SK-N-SH (cell line): ENCODE results near the gene RAB11FIP5. TPM values are rescaled to one million over a fixed set of nuclear protein-coding genes. Genes with fewer than 3 reads are reported as not detected.
A peak's percentile ranks its signal among the peaks of the same experiment; 100 is the strongest.

ENCODE experiments used
- CTCF ChIA-PET: fragments of 300-600, 350-600 bp; formaldehyde crosslinking; extraction: SDS; loops from one replicate; lab custom pipeline; 2021; lab: Yijun Ruan, JAX
- POLR2A ChIA-PET: fragments of 350-600 bp; sonication (Branson Sonifier 250); formaldehyde crosslinking; extraction: SDS; loops from one replicate; lab custom pipeline; 2020; ENCODE audit warnings: antibody characterized with exemption, inconsistent platforms; lab: Yijun Ruan, JAX
- DNase-seq: peaks from one replicate; pipeline ENCODE4 v3.0.0; 2012
- H2AFZ ChIP-seq: fragments of 200-600 bp; sonication (generic); 2 replicates; pipeline ENCODE4 v1.8.1; 2016; ENCODE audit warnings: antibody characterized with exemption, mild to moderate bottlenecking, low read depth
- H3F3A ChIP-seq: fragments of 200-600 bp; sonication (generic); replicated peaks from 2 replicates; pipeline ENCODE3; 2016; ENCODE audit warnings: antibody characterized with exemption, mild to moderate bottlenecking; ENCODE audit not compliant: insufficient read depth
- H3K27ac ChIP-seq, 2 experiments: fragments of 200-500 bp in 1 of 2; fragments of 200-600 bp in 1 of 2; sonication (Bioruptor generic) in 1 of 2; sonication (generic), shearing (Covaris generic) in 1 of 2; 2 replicates each; pipeline versions ENCODE4 v1.5.1 to v1.6.1; 2014 to 2016; ENCODE audit warnings: low read depth in 2 of 2, inconsistent platforms in 1 of 2, low read length in 1 of 2, mild to moderate bottlenecking in 1 of 2, mixed read lengths in 1 of 2
- H3K27me3 ChIP-seq: fragments of 200-600 bp; sonication (generic), shearing (Covaris generic); 2 replicates; pipeline ENCODE4 v1.6.1; 2016; ENCODE audit warnings: mixed run types; ENCODE audit not compliant: insufficient read depth
- H3K36me3 ChIP-seq, 2 experiments: fragments of 200-500 bp in 1 of 2; fragments of 200-600 bp in 1 of 2; sonication (Bioruptor generic) in 1 of 2; sonication (generic) in 1 of 2; replicated peaks in 1 of 2; 2 replicates each; pipeline versions ENCODE3 to v1.5.1; 2014 to 2016; ENCODE audit warnings: low read length in 1 of 2, mild to moderate bottlenecking in 1 of 2; ENCODE audit not compliant: insufficient read depth in 2 of 2, control insufficient read depth in 1 of 2
- H3K4me1 ChIP-seq, 2 experiments: fragments of 200-500 bp in 1 of 2; fragments of 200-600 bp in 1 of 2; sonication (Bioruptor generic) in 1 of 2; sonication (generic), shearing (Covaris generic) in 1 of 2; 2 replicates each; pipeline versions ENCODE4 v1.5.1 to v1.6.1; 2014 to 2016; ENCODE audit warnings: low read depth in 1 of 2, low read length in 1 of 2, mixed run types in 1 of 2; ENCODE audit not compliant: insufficient read depth in 2 of 2, control insufficient read depth in 1 of 2
- H3K4me2 ChIP-seq: fragments of 200-600 bp; sonication (generic), shearing (Covaris generic); 2 replicates; pipeline ENCODE4 v1.6.1; 2017; ENCODE audit warnings: mixed run types
- H3K4me3 ChIP-seq, 2 experiments: fragments of 200-500 bp in 1 of 2; fragments of 200-600 bp in 1 of 2; sonication (Bioruptor generic) in 1 of 2; sonication (generic), shearing (Covaris generic) in 1 of 2; 2 replicates each; pipeline versions ENCODE4 v1.5.1 to v1.8.1; 2014 to 2016; ENCODE audit warnings: low read depth in 2 of 2, inconsistent platforms in 1 of 2, low read length in 1 of 2, mild to moderate bottlenecking in 1 of 2, mixed read lengths in 1 of 2, moderate library complexity in 1 of 2
- H3K79me2 ChIP-seq: fragments of 200-600 bp; sonication (generic); 2 replicates; pipeline ENCODE4 v1.8.1; 2017; ENCODE audit warnings: mild to moderate bottlenecking; ENCODE audit not compliant: insufficient read depth
- H3K9ac ChIP-seq: fragments of 200-600 bp; sonication (generic); 2 replicates; pipeline ENCODE4 v1.6.1; 2017; ENCODE audit warnings: mixed run types
- H3K9me2 ChIP-seq: fragments of 200-600 bp; sonication (generic); 2 replicates; pipeline ENCODE4 v1.6.1; 2017; ENCODE audit warnings: mixed run types
- H3K9me3 ChIP-seq: fragments of 200-600 bp; sonication (generic); 2 replicates; pipeline ENCODE4 v1.6.1; 2017; ENCODE audit warnings: mixed run types, mild to moderate bottlenecking, moderate library complexity
- H4K20me1 ChIP-seq: fragments of 200-600 bp; sonication (generic); 2 replicates; pipeline ENCODE4 v1.6.1; 2017; ENCODE audit warnings: mild to moderate bottlenecking, mixed run types; ENCODE audit not compliant: insufficient read depth
- FOSL2 ChIP-seq: IDR thresholded peaks from 2 replicates; pipeline ENCODE4 v1.4.0; 2012; ENCODE audit warnings: low read depth, mild to moderate bottlenecking, moderate library complexity, borderline replicate concordance
- FOXJ3 ChIP-seq: sonication (generic); formaldehyde crosslinking; IDR thresholded peaks from 2 replicates; pipeline ENCODE4 v1.5.1; 2020; ENCODE audit warnings: mild to moderate bottlenecking, missing genetic modification reagents
- GATA2 ChIP-seq: sonication (generic); formaldehyde crosslinking; IDR thresholded peaks from 2 replicates; pipeline ENCODE4 v1.5.0; 2020; ENCODE audit warnings: mild to moderate bottlenecking, missing genetic modification reagents
- JUND ChIP-seq: IDR thresholded peaks from 2 replicates; pipeline ENCODE4 v1.4.0; 2012
- MXI1 ChIP-seq: IDR thresholded peaks from 2 replicates; pipeline ENCODE4 v1.6.1; 2012; ENCODE audit warnings: mild to moderate bottlenecking, low read depth, low read length, improper control_type of control experiment
- NFIC ChIP-seq: IDR thresholded peaks from 2 replicates; pipeline ENCODE4 v1.4.0; 2012; ENCODE audit warnings: borderline replicate concordance
- NRF1 ChIP-seq: IDR thresholded peaks from 2 replicates; pipeline ENCODE4 v1.6.1; 2012; ENCODE audit warnings: low read depth, mild to moderate bottlenecking, low read length
- SIN3A ChIP-seq: IDR thresholded peaks from 2 replicates; pipeline ENCODE4 v1.6.1; 2012; ENCODE audit warnings: low read depth, mild to moderate bottlenecking, low read length, moderate library complexity, borderline replicate concordance
- TAF1 ChIP-seq: IDR thresholded peaks from 2 replicates; pipeline ENCODE4 v1.6.1; 2012; ENCODE audit warnings: low read depth, mild to moderate bottlenecking, low read length, moderate library complexity, borderline replicate concordance
- YY1 ChIP-seq: IDR thresholded peaks from 2 replicates; pipeline ENCODE4 v1.4.0; 2012; ENCODE audit warnings: low read depth, mild to moderate bottlenecking
- WGBS: methylation state at CpG from one replicate; pipeline ENCODE4 v1.1.6; 2017; ENCODE audit warnings: low lambda C conversion rate; 5-methylcytosine and 5-hydroxymethylcytosine counted together
- polyA plus RNA-seq, 3 experiments: library from polyadenylated mRNA; depleted of rRNA; stranded (reverse); fragments of >200 nt; gene quantifications; 2 replicates each; pipeline ENCODE4 v1.2.3, GENCODE V29; 2012
- TF ChIP-seq, protein P1 (sequence below): IDR thresholded peaks from 2 replicates; pipeline ENCODE4 v1.6.1; 2012; ENCODE audit warnings: mild to moderate bottlenecking, low read depth, low read length, moderate library complexity
- TF ChIP-seq, protein P2 (sequence below): IDR thresholded peaks from 2 replicates; pipeline ENCODE4; 2012
- TF ChIP-seq, protein P3 (sequence below): fragments of 150-350 bp; IDR thresholded peaks from 2 replicates; pipeline ENCODE4 v1.6.1; 2016; ENCODE audit warnings: mild to moderate bottlenecking, low read depth, low read length
- TF ChIP-seq, protein P4 (sequence below): IDR thresholded peaks from 2 replicates; pipeline ENCODE4 v1.4.0; 2012; ENCODE audit warnings: low read depth
- TF ChIP-seq, protein P5 (sequence below): fragments of 200-600 bp; sonication (generic); IDR thresholded peaks from 2 replicates; pipeline ENCODE4 v1.6.1; 2017; ENCODE audit warnings: antibody characterized with exemption, mild to moderate bottlenecking, moderate library complexity

Gene RAB11FIP5, protein sequence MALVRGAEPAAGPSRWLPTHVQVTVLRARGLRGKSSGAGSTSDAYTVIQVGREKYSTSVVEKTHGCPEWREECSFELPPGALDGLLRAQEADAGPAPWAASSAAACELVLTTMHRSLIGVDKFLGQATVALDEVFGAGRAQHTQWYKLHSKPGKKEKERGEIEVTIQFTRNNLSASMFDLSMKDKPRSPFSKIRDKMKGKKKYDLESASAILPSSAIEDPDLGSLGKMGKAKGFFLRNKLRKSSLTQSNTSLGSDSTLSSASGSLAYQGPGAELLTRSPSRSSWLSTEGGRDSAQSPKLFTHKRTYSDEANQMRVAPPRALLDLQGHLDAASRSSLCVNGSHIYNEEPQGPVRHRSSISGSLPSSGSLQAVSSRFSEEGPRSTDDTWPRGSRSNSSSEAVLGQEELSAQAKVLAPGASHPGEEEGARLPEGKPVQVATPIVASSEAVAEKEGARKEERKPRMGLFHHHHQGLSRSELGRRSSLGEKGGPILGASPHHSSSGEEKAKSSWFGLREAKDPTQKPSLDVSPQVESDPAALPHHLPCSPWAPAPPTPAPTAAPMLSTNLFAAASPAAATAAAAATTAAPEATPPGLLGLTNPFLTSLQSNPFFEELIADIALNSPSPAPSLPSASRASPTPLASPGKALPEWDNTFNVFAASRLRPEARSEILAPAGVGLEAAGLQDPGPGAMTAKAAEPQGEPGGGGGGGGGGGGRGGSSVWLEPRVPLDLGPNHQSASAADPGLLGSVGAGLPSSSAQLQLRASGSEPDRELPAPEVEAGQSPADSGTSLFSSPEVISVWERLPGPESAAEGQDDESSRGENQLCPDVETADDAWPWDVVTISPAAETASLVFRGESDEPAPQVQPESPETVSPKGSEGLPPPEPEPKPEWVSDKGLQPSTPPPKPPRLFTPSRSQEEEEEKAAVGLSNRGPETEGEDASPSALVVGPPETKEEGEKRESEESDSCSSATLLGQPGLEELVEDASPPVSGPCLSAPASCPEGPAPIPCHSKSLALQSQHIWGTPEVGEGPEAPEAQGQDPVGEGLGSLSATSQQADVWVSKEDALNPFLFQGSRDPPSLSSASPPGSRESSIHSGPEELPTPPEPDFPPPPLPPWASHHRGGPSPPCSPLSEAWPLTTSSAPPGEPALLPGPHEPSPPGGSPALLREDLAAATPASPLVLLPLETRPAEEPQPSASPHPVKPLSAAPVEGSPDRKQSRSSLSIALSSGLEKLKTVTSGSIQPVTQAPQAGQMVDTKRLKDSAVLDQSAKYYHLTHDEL (N-terminal part only)
- polyA plus RNA-seq (2012; rRNA removed): 16.4 and 17.1 TPM in 2 replicates
- polyA plus RNA-seq (2012; cell fraction: cytosol; rRNA removed): 12.4 and 17.2 TPM in 2 replicates
- polyA plus RNA-seq (2012; cell fraction: nucleus; rRNA removed): 19.9 and 24.8 TPM in 2 replicates

DNA sequence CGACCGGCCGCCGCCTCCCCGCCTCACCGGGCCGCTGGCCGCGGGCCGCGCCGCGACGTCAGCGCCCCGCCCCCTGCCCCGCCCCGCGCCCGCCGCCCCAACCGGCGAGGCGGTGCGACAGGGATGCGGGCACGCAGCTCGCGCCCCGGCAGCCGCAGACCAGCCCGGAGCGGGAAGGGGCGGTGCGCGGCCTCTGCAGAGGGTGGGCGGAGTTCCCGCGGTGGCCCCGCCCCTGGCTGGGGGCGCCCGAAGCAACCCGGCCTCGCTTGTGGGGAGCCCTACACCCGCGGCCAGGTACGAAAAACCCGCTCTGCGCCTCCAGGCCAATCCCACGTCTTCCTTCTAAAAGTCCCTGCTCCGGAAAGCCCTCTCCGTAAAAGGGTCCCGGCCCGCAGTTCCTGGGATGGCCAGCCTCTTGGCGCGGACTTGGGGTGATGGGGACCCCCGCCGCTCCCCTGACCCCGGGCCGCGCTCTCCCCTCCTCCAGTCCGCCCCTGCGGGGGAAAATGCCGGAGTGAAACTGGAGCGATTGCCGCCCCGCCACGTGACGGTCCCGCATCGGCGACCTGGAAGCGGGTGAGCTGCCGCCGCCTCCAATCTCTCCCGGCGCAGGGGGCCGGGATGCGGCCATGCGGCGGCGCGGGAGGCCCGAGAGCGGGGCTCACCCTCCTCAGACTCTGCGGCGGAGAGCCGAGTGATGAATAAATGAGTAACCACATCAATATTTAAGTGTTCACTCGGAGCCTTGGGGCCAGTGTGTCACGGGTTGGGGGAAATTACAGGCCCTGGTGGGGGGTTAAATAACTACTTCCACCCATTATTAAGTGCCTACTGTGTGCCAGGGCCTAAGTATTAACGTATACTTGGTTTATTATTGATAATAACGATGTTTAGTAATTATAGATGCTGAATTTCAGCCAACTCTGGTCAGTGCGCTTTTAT is at the start of gene RAB11FIP5:
TSS of gene RAB11FIP5 (minus strand) at position 36 of the 942 bp plus-strand sequence. CDS start 171 bp downstream, outside the sequence.
- Histone ChIP-seq H4K20me1 (peaks cover 39% of the 10 kb centered on the region), H2AFZ (peak within 1 kb of the TSS; percentile 77; the same call in 1 of the 2 replicates), H3K9ac (peak within 1 kb of the TSS; percentile 95), H3K79me2 (peaks cover 44% of the 10 kb centered on the region), H3K27ac (peak within 1 kb of the TSS; percentile 80 to 98), H3K27me3 (no peaks in the 10 kb centered on the region), H3K4me1 (peaks cover 14 to 33% of the 10 kb centered on the region in 2 experiments), H3F3A (peaks cover 28% of the 10 kb centered on the region), H3K36me3 (no peaks in the 10 kb centered on the region), H3K4me2 (peak within 1 kb of the TSS; percentile 98), H3K4me3 (peak within 1 kb of the TSS; percentile 85 to 89), H3K9me3 (no peaks in the 10 kb centered on the region), H3K9me2 (no peaks in the 10 kb centered on the region)
- POLR2A ChIA-PET: interaction anchor here (1.2 kb wide), 1 partner anchor 10 kb away, joined by 5 read pairs; no protein-coding TSS in a partner anchor
- DNase-seq: peak; percentile 95
- CTCF ChIA-PET: interaction anchor here (0.8 to 10.6 kb wide), 16 partner anchors 10 to 196 kb away, joined by 3 to 88 read pairs (median 3); partner anchors contain the start of gene EMX1
- WGBS: 11% methylated on average over 8 of the region's 93 CpGs
- TF ChIP-seq YY1 (peak; percentile 62; the same call in 1 of the 2 replicates), TAF1 (peak; percentile 54; the same call in 1 of the 2 replicates), MXI1 (0 out of 2 replicates have a peak, but pooled peaks have one; percentile 59), SIN3A (peak; percentile 71; the same call in 1 of the 2 replicates), NFIC (peak; percentile 41; the same call in 1 of the 2 replicates), FOXJ3 (CRISPR knock-in tag) (no peak), JUND (0 out of 2 replicates have a peak, but pooled peaks have one; percentile 38), GATA2 (CRISPR knock-in tag) (no peak), NRF1 (peak; percentile 19), FOSL2 (peak; percentile 67)
- TF ChIP-seq, protein P1, sequence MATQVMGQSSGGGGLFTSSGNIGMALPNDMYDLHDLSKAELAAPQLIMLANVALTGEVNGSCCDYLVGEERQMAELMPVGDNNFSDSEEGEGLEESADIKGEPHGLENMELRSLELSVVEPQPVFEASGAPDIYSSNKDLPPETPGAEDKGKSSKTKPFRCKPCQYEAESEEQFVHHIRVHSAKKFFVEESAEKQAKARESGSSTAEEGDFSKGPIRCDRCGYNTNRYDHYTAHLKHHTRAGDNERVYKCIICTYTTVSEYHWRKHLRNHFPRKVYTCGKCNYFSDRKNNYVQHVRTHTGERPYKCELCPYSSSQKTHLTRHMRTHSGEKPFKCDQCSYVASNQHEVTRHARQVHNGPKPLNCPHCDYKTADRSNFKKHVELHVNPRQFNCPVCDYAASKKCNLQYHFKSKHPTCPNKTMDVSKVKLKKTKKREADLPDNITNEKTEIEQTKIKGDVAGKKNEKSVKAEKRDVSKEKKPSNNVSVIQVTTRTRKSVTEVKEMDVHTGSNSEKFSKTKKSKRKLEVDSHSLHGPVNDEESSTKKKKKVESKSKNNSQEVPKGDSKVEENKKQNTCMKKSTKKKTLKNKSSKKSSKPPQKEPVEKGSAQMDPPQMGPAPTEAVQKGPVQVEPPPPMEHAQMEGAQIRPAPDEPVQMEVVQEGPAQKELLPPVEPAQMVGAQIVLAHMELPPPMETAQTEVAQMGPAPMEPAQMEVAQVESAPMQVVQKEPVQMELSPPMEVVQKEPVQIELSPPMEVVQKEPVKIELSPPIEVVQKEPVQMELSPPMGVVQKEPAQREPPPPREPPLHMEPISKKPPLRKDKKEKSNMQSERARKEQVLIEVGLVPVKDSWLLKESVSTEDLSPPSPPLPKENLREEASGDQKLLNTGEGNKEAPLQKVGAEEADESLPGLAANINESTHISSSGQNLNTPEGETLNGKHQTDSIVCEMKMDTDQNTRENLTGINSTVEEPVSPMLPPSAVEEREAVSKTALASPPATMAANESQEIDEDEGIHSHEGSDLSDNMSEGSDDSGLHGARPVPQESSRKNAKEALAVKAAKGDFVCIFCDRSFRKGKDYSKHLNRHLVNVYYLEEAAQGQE: peak; percentile 9; the same call in 1 of the 2 replicates
- TF ChIP-seq, protein P2, sequence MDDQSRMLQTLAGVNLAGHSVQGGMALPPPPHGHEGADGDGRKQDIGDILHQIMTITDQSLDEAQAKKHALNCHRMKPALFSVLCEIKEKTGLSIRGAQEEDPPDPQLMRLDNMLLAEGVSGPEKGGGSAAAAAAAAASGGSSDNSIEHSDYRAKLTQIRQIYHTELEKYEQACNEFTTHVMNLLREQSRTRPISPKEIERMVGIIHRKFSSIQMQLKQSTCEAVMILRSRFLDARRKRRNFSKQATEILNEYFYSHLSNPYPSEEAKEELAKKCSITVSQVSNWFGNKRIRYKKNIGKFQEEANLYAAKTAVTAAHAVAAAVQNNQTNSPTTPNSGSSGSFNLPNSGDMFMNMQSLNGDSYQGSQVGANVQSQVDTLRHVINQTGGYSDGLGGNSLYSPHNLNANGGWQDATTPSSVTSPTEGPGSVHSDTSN: no peak
- TF ChIP-seq, protein P3, sequence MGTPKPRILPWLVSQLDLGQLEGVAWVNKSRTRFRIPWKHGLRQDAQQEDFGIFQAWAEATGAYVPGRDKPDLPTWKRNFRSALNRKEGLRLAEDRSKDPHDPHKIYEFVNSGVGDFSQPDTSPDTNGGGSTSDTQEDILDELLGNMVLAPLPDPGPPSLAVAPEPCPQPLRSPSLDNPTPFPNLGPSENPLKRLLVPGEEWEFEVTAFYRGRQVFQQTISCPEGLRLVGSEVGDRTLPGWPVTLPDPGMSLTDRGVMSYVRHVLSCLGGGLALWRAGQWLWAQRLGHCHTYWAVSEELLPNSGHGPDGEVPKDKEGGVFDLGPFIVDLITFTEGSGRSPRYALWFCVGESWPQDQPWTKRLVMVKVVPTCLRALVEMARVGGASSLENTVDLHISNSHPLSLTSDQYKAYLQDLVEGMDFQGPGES: no peak
- TF ChIP-seq, protein P4, sequence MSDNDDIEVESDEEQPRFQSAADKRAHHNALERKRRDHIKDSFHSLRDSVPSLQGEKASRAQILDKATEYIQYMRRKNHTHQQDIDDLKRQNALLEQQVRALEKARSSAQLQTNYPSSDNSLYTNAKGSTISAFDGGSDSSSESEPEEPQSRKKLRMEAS: peak; percentile 46; the same call in 1 of the 2 replicates
- TF ChIP-seq, protein P5, sequence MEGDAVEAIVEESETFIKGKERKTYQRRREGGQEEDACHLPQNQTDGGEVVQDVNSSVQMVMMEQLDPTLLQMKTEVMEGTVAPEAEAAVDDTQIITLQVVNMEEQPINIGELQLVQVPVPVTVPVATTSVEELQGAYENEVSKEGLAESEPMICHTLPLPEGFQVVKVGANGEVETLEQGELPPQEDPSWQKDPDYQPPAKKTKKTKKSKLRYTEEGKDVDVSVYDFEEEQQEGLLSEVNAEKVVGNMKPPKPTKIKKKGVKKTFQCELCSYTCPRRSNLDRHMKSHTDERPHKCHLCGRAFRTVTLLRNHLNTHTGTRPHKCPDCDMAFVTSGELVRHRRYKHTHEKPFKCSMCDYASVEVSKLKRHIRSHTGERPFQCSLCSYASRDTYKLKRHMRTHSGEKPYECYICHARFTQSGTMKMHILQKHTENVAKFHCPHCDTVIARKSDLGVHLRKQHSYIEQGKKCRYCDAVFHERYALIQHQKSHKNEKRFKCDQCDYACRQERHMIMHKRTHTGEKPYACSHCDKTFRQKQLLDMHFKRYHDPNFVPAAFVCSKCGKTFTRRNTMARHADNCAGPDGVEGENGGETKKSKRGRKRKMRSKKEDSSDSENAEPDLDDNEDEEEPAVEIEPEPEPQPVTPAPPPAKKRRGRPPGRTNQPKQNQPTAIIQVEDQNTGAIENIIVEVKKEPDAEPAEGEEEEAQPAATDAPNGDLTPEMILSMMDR: peak; percentile 41
